Stimulated activated CD8-positive, alpha-beta memory T cell treated with anti-CD3 and anti-CD28 coated beads, Interleukin-2, amount 100 ng/mL, for 48 hours (primary cell): ENCODE results near the gene PDE4D.

Experiments
- DNase-seq, 2 donors: peaks; one replicate each; pipeline ENCODE4 v3.0.0-alpha.2; 2020; ENCODE audit warnings: low read depth in 2 of 2

Gene PDE4D

DNA sequence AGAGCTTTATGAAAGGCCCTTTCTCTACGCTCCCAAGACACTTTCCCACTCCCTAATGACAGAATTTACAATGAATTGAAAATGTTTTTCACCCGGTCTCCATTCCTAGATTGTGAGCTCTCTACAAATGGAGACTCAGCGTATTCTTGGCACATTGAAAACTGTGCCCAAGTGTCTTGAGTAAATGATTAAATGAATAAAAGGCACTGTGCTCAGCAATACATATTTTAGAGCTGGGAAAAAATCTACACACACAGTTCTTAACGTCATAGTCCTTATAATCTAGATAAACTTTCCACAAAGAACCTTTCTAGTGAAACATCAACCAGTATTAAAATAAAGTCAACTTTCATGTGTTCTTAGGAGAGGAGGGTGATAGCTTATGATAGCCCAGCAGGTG lies 676.7 kb downstream of the PDE4D start:
- DNase-seq, result no peak

DNA sequence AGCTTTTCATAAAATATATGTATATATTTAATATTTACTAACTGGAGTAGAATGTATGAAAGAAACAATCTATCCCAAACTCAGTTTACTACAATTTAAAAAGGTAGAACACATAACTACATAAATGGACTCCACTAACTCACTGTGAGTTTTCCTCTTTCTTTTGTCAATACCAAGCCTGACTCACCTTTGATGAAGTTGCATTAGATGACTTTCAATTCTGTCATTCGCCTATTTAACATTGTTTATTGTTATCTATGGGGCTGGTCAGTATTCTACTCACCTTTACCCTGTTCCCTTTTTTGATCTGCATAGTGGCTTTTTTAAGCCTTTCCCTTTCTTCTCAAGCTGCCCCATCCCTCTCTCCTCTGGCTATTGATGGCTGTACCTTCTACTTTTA lies 680.9 kb downstream of the PDE4D start:
- no peak for DNase-seq

DNA sequence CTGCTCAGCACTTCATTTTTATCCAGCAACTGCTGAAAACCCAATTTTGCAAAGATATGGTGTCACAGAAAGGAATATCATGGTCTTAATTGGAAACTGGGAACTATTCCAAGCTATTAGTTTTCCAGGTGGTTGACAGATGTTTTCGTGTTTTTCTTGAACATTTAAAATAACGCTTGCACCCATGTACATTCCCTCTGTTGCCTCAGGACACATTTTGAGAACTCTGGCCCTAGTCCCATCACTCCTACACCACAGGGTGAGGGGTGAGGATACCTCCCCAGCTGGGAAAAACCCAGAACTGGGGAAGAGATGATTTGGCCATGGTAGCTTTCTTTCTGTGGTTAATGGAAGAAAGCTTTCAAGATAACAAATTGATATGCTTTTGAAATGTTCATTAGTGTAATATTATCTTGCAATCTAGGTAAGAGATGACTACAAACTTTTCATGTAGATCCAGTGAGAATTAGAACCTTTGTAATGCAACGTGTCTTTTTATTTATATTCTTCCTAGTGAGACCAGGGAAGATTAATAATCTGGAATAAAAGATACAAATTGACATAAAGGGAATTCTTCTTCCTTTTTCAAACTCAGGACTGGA lies 683.7 kb downstream of the PDE4D start:
- DNase-seq, result no peak

DNA sequence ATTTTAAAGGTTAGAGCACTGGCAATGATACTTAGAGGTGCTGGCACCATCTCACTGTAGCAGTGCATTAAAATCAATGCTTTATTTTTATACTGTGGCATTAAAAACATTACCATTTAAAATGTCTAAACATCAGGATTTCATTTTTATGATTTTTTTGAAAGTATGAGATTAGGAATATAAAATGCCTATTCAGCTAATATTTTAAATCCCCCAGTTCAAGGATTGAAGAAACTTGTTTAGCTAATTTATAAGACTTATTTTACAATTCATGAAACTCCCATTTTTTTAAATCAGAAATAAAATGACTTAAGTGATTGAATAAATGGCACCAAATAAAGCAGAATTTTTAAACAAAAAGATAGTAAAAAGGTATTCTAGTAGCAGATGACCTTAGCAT lies 685.1 kb downstream of the PDE4D start:
- no peak for DNase-seq

DNA sequence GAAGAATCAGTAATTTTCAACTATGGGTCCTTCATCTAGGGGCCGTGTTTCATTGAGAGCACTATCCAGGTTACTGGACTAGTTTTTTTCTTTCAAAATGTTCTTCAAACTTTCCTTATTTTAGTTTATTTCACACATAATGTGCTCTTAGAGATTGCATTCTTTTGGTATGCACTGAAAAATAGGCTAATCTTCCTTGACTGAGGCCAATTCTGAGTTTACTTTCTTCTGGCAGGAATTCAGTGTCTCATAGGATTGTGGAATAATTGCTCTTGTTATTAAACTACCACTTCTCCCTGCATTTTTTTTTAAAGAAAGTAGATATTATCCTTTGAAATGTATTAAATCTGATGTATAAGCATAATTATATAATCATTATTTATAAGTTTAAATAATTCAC lies 686.1 kb downstream of the PDE4D start:
- DNase-seq, result no peak

DNA sequence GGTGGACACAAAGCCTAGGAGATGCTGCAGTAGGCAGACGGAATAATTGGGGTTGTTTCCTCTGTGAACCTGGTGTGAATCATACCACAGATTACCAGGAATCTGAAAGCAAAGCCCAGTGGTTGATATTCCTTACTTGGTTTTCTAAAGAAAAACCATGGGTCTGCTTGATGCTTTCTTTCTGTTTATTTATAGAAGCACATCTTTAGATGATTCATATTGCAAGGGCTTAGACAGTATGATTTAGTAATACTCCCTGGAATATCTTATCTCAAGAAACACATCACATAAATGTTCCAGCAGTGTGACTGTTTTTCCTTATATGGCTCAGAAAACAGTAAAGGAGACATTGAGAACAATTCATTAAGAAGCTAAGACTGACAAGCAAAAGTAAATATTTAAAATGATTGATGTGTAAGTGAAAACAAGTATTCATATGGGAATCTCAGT lies 687.4 kb downstream of the PDE4D start:
- no peak for DNase-seq

DNA sequence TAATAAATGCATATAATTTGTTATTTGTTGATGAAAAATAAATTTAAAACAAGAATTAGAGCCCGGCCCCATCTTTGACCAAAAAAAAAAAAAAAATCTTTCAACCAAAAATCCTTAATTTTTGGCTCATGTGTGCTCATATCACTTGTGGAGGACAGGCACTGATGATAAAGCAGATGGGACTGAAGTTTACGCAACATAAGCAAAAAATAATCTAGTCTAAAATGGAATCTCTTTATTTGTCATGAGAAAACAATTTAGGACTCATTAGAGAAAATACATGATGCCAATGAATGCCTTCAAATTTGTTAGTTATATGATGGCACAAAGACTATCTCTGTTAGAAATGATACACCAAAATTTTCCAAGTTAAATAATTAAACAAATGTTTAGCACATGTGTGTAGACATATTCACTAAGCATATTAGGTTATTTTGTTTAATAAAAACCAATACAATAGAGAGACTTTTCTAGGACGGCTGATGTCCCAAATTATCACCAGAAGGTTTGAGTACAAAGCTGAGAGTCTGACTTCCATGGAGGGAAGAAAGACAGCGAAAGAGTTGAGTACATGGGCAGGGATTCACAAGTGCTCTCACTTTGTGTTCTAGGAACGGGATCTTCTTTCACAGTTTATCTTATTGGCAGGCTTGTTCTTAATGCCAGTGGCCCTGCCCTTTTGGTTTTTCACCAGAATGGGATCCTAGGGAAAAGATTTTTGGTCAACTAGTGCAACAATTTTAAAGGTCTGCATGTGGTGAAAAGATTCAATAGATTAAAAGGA lies 689.2 kb downstream of the PDE4D start:
- DNase-seq, result no peak

DNA sequence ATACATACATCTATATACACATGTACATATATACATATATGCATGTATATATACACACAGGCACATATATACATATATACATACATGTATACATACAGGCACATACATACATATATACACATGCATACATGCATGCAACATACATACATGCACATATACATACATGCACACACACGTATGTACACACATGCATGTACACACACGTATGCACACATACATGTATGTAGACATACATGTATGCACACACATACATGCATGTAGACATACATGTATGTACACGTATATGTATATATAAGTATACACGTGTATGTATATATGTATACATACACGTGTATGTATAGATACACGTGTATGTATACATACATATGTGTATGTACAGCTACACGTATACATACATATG lies 693.7 kb downstream of the PDE4D start:
- DNase-seq, result no peak

DNA sequence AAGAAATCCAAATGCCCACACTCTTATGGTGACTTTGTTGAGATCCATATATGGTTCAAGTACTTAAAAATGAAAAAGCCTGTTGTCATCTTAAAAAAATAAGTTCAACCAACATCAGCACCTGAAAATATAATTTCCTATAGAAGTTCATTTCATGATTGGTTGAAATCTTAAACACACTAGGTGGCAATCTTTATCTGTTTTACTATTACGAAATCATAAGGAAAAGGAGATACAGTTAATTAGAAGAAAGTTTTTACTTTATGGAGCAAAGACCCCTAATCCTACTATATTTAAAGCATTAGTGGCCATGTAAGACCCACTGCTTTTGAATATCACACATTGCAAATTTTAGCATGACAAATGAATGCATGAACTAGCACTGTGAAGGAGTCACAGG lies 694.7 kb downstream of the PDE4D start:
- DNase-seq, result no peak

DNA sequence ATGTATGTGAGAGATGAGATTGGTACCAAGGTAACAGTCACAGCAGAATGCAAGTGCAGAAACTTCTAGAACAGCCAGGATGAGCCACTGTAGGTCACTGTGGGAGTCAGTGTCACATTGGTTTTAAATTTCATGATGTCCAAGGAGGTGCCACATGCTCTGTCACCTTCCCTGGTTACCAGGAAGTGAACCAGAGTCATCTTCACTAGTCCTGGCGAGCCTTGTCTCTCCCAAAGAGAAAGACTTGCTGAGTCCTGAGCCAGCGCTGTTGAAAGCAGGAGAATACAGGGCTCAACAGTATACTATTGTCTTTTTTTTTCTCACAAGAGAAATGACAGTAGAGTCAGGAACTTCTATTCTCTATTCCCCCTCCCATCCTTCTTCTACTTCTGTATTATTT lies 695.2 kb downstream of the PDE4D start:
- no peak for DNase-seq

DNA sequence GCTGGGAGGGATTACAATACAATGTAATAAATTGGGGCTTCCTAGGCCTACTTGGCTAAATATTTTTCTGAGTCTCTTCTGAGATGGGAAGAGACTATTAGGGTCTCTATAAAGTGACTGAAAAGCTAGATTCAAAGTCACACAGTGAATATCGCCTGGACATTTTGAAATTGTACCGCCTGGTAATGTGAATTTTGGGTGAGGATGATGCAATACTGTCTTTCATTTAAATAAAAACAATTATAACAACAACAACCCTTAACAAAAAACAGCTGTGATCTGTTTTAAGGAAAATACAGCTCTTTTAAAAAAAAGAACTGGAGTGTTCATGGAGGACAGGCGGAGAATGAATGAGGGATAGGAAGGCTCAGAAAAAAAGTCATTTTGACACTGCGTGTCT lies 695.6 kb downstream of the PDE4D start:
- DNase-seq, result no peak

DNA sequence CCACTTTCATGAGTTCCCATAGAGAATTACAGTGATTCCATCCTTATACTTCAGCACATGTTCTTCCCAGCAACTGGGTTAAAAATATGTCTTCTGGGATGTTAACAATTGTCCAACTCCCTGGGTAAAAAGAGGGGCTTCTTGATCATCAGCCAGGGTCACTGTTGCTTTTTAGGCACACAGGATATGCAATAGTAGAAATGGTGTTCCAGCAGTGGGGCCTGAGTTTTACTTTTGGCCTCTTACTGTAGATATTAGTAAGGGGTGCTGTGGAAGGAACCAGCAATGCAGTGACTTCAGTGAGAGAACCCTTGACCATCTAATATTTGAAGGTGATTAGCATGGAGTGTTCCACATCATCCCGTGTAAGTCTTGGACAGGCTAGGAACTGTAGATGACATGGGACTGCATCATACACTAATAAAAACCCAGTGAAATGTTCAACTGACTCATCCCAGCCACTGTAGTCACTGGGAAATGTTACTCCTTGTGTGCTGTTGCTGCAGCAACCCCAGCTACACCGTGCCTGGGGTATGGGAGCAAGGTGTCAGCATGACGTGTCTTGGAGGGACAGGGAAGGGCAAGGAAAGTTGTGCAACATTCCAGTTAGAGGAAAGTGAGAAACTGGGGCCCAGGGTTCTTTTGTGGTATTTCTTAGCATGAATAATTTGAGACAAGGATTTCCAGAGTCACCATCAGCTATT lies 699.8 kb downstream of the PDE4D start:
- DNase-seq, result no peak

DNA sequence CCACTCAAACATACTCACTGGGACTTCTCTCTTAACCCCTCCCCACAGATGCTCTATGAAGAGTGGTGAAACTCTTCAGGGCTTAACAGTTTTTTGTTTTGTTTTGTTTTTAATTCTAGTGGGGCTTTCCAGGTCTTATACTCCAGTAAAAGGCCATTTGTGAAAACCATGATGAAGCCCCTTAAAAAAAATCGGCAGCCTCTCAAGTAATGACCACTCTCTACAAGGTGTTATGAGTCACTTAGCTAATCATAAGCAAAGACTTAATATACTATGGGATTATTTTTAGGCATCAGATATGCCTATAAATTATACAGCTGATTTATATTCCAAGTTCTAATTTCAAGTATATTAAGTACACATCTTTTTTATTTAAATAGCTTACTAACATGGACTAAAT lies 702.8 kb downstream of the PDE4D start:
- DNase-seq, result no peak

DNA sequence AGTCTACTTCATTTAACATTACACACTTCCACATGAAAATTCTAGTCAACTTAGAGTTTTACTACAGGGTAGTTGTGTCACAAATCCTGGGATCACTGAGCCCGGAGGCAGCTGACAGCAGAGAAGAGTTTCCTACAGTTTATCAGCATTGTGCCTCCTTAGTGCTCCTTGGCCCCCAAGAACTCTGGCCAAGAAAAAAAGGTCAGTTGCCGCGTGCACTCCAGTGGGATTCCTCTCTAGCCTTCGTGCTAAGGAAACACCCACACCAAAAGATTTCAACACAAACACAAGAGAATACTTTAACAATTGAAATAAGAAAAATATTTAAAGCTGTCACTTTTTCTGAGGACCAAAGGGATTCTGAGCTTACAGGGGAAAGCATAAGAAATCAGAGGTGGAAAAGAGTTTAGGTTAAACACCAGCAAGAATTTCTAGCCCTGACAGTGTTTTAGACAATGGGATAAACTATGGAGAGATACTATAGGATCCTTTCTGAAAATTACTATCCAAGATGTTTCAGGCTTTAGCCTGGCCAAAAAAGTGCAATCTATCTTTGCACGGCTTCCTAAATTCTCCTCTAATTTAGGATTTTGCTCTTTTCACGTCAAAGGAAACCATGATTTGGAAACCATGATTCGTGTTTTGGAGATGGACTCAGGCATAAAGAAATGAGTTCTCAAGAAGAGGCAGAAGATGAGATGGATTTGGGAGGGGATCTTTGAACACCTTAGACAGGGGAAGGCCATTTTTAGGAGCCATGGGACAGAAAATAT lies 703.9 kb downstream of the PDE4D start:
- no peak for DNase-seq

DNA sequence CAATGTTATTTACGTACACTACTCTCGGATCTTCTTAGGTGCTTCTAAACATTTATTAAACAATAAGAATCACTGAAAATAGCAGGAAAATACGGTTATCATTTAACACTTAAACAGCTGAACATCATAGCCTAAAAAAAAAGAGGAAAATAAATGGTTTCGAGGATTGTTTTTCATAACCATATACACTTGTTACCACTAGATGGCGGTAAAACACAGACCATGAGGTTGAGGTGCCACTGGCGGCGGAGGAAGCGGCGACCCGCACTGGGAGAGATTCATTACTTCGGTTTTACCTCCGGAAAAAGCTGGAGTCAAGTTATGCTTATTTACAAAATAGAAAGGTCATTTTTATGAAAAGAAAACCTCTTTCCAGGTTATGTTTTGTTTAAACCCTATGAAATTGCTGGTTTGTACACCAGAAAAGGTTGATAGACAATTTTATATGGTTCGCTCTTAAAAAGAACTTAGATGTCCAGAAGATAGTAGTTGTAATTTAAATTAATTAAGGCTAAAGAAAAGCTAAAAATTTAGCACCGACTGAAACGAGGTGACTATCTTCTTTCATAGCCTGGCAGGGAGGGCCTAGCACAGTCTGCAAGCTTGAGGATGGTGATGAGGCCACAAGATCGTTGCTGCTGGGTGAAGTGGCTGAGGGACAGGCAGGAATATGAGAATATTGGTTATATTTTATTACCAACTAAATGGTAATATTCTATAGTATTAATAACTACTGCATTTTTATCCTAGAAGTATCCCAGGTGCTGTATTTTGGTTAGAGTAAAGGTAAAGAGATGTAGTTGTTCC lies 704.9 kb downstream of the PDE4D start:
- peak; percentile 26 to 28 for DNase-seq

DNA sequence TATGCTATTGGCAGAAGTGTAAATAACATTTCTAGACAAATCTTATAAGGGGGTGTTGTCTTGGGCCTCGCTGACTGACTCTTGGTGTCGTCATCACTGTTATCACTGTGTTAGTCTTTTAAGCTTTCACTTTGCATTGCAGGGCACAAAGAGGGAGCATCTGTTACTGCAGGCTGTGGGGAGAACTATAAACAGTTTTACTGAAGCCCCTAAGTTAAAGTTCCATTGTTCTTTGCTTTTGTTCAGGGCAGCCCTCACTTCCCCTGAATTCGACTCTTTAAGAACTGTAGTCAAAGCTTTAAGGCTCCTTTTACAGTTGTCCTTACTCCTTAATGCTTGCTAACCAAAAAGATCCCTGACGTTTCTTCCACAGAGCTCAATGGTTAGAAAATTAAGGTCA lies 705.7 kb downstream of the PDE4D start:
- no peak for DNase-seq

DNA sequence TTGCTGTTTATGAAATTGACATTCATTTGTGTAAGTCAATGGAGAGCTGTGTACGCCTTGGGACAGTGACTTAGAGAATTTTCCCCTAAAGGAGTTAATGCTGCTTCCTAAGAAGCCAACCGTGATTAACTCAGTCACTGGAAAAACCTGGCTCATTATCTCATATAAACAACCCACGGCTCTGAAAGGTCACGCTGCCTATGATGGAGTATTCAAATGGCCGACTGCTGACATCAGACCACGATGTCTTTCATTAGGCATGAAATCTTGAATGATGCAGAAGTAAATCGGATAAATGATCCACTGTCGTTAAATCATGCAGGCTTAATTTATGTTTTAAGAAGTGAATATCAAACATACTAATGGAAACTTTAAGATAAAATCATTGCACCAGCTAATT lies 706.9 kb downstream of the PDE4D start:
- no peak for DNase-seq

DNA sequence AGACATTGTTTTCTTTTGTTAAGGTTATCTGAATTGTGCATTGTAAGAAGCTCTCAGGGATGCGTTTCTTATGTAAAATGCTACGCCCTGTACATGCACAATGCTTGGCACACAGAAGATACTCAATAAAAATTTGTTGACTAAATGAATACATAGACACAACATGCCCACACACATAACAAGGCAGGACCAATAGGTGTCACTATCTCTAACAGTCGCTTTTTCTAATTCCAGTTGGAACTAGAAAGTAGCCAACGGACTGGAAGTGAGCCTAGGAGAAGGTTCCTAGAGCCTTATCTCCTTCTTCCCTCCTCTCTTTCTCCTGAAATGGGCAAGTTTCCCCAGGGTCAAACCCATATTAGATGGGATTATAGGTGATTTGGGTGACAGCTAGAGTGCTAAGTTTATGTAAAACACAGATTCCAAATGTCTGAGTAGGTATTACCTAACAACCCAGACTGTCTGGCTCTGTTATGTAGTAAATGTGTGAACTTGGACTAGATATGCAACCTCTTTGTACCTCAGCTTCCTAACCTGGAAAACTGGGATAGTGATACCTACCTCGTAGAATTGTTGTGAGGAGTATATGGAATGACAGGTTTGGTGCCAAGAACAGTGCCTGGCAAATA lies 707.7 kb downstream of the PDE4D start:
- DNase-seq, result no peak

DNA sequence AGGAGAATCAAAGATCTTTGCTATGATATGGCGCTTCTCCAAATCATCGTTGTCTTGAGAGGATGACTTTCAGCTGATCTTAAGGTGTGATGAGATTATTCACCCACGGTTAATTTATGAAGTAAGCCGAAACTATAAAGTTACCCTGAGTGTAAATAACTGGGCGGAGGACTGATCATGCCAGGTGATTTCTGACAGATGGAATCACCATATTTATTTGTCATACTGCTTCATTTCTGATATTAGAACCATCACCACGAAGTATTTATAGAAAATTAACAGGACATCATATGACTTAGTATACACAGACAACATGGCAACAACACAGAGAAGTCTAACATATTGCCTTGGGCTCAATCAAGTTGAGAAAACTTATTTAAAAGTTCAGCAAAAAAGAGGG lies 708.8 kb downstream of the PDE4D start:
- no peak for DNase-seq

DNA sequence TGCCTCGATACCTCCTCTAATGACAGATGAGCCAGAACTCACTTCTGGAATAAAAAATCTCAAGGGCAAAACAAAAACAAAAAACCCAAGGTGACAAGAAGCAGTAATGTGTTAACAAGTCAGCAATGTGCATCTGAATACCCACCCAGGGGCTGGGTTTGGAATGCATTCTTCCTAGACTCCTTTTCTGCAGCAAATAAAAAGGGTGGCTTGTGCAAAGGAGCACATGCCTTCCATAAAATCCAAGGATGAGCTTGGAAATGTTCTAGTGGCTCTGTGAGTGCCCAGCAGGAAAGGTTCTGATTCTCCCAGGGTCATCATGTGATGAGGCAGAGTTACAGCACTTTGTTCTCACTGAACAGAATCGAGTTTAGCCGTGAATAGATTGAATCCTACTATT lies 710.8 kb downstream of the PDE4D start:
- no peak for DNase-seq

DNA sequence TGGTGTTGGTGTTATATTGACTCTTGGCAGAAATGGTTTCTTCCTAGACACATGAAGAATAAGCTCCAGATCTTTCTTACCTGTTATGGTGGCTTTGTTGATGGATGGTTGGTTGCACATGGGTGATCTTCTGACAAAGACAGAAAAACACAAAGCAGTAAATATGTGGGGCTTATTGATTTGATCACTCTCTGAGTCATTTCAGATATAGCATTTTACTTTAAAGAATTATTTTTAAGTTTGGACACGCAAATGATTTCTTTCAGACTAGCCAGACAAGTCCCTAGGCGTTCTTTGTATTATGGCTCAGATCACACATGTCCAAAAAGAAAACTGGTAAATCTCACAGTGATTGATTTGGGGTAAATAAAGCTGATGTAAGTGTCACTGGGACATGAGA lies 713.0 kb downstream of the PDE4D start:
- DNase-seq, result no peak
